GM12878 (cell line): ENCODE data around the gene RIMBP2. TPM values are rescaled to one million over a fixed set of nuclear protein-coding genes. Genes with fewer than 3 reads are reported as not detected.

Experiments used
- ATAC-seq: fragments of 200-7000 bp; cut with Tn5 transposase; 3 replicates; pipeline ENCODE4 v1.9.1; 2020; ENCODE audit warnings: mild to moderate bottlenecking, moderate library complexity
- BruUV-seq: library from RNA; stranded (reverse); fragments of 400-500 nt; replicated peaks from 2 replicates; lab custom pipeline; 2021; lab: Mats Ljungman, UMichigan
- CTCF ChIA-PET: fragments of 300-600 bp; sonication (Branson Sonifier 250); formaldehyde crosslinking; extraction: SDS; loops from one replicate; lab custom pipeline; 2021; ENCODE audit warnings: inconsistent platforms; lab: Yijun Ruan, JAX
- POLR2A ChIA-PET: fragments of 350-600 bp; formaldehyde crosslinking; extraction: SDS; loops from one replicate; lab custom pipeline; 2021; ENCODE audit warnings: inconsistent platforms; lab: Charles Lee
- RAD21 ChIA-PET: fragments of 300-600 bp; sonication (Branson Sonifier 250); formaldehyde crosslinking; loops from one replicate; lab custom pipeline; 2023; ENCODE audit warnings: antibody characterized with exemption; ENCODE audit not compliant: unreplicated experiment; lab: Charles Lee
- SMC1A ChIA-PET: fragments of 300-600 bp; sonication (Branson Sonifier 250); formaldehyde crosslinking; loops from one replicate; lab custom pipeline; 2023; ENCODE audit not compliant: unreplicated experiment, uncharacterized antibody; lab: Charles Lee
- DNase-seq: peaks from one replicate; pipeline ENCODE4 v3.0.0-alpha.2; 2011; ENCODE audit warnings: low read depth, low spot score
- FAIRE-seq: peaks from 3 replicates; lab custom pipeline; 2011; peaks lifted over from hg19 to GRCh38; lab: Jason Lieb, UNC
- H2AFZ ChIP-seq: 2 replicates; pipeline ENCODE4 v1.6.0; 2011; ENCODE audit warnings: low read depth, low read length, control low read depth; ENCODE audit not compliant: control insufficient read depth
- H3K27ac ChIP-seq: 2 replicates; pipeline ENCODE4 v1.5.1; 2011; ENCODE audit warnings: control low read depth; ENCODE audit not compliant: control insufficient read depth, insufficient read depth
- H3K27me3 ChIP-seq, 2 experiments: replicated peaks in 1 of 2; 2 replicates each; pipeline versions ENCODE4 v1.6.0 to v1.6.1; 2011; ENCODE audit warnings: low read length in 1 of 2; ENCODE audit not compliant: control insufficient read depth in 2 of 2, insufficient read depth in 2 of 2
- H3K36me3 ChIP-seq, 2 experiments: 2 replicates each; pipeline ENCODE4 v1.5.1; 2011; ENCODE audit warnings: low read length in 1 of 2; ENCODE audit not compliant: control insufficient read depth in 2 of 2, insufficient read depth in 2 of 2
- H3K4me1 ChIP-seq: 2 replicates; pipeline ENCODE4 v1.6.1; 2011; ENCODE audit warnings: mild to moderate bottlenecking, low read length, moderate library complexity, mixed read lengths; ENCODE audit not compliant: control insufficient read depth, insufficient read depth
- H3K4me2 ChIP-seq: 2 replicates; pipeline ENCODE4 v1.6.0; 2011; ENCODE audit warnings: control low read depth; ENCODE audit not compliant: control insufficient read depth, insufficient read depth
- H3K4me3 ChIP-seq: fragments of 200-600 bp; sonication (generic); 2 replicates; pipeline ENCODE4 v1.5.1; 2016
- H3K79me2 ChIP-seq: 2 replicates; pipeline ENCODE4 v1.6.0; 2011; ENCODE audit warnings: low read length; ENCODE audit not compliant: control insufficient read depth, insufficient read depth
- H3K9ac ChIP-seq: 2 replicates; pipeline ENCODE4 v1.8.0; 2011; ENCODE audit warnings: low read length, control low read depth, mixed read lengths; ENCODE audit not compliant: control insufficient read depth, insufficient read depth
- H3K9me3 ChIP-seq: replicated peaks from 3 replicates; pipeline ENCODE4 v1.5.1; 2011; ENCODE audit warnings: mild to moderate bottlenecking, low read length; ENCODE audit not compliant: control insufficient read depth, insufficient read depth
- H4K20me1 ChIP-seq: 2 replicates; pipeline ENCODE4 v1.6.0; 2011; ENCODE audit not compliant: control insufficient read depth, insufficient read depth
- CBFB ChIP-seq: IDR thresholded peaks from 2 replicates; pipeline ENCODE4 v1.6.1; 2016; ENCODE audit warnings: antibody characterized with exemption, low read depth
- EGR1 ChIP-seq, 2 experiments: IDR thresholded peaks; 1 replicate in 1 of 2; 2 replicates in 1 of 2; pipeline ENCODE4 v1.6.1; 2011 to 2012; ENCODE audit warnings: low read depth in 2 of 2, low read length in 2 of 2, borderline replicate concordance in 1 of 2, mild to moderate bottlenecking in 1 of 2, moderate library complexity in 1 of 2
- ETV6 ChIP-seq, 2 experiments: fragments of 450-650 bp in 1 of 2; IDR thresholded peaks in 1 of 2; conservative IDR thresholded peaks in 1 of 2; 2 replicates each; pipeline ENCODE4 v1.6.1; 2014; ENCODE audit warnings: antibody characterized with exemption in 1 of 2, borderline replicate concordance in 1 of 2, low read depth in 1 of 2, mild to moderate bottlenecking in 1 of 2, moderate library complexity in 1 of 2
- GATAD2B ChIP-seq: fragments of 450-650 bp; conservative IDR thresholded peaks from 2 replicates; pipeline ENCODE4 v1.6.1; 2017; ENCODE audit warnings: low read depth, mild to moderate bottlenecking, moderate library complexity
- MEF2B ChIP-seq: fragments of 450-650 bp; IDR thresholded peaks from 2 replicates; pipeline ENCODE4 v1.6.1; 2018; ENCODE audit warnings: mild to moderate bottlenecking, moderate library complexity; ENCODE audit not compliant: partially characterized antibody, poor library complexity, severe bottlenecking
- MYB ChIP-seq: fragments of 150-350 bp; IDR thresholded peaks from 2 replicates; pipeline ENCODE4 v1.6.1; 2014; ENCODE audit warnings: mild to moderate bottlenecking, low read depth, low read length, borderline replicate concordance
- NBN ChIP-seq: fragments of 450-650 bp; IDR thresholded peaks from 2 replicates; pipeline ENCODE4 v1.6.1; 2016
- NFXL1 ChIP-seq: fragments of 450-650 bp; IDR thresholded peaks from 2 replicates; pipeline ENCODE4 v1.6.1; 2017; ENCODE audit warnings: antibody characterized with exemption, mild to moderate bottlenecking, borderline replicate concordance
- NR2F1 ChIP-seq: fragments of 450-650 bp; conservative IDR thresholded peaks from 2 replicates; pipeline ENCODE4 v1.6.1; 2017; ENCODE audit warnings: mild to moderate bottlenecking
- RAD51 ChIP-seq: fragments of 450-650 bp; IDR thresholded peaks from 2 replicates; pipeline ENCODE4 v1.6.1; 2016; ENCODE audit warnings: moderate library complexity, mild to moderate bottlenecking, inconsistent platforms
- SMAD5 ChIP-seq: IDR thresholded peaks from 2 replicates; pipeline ENCODE4 v1.6.1; 2016; ENCODE audit warnings: antibody characterized with exemption, low read depth
- SMC3 ChIP-seq: IDR thresholded peaks from 2 replicates; pipeline ENCODE4 v1.6.1; 2011; ENCODE audit warnings: low read length, improper control_type of control experiment, borderline replicate concordance
- ZNF24 ChIP-seq: fragments of 450-650 bp; IDR thresholded peaks from 2 replicates; pipeline ENCODE4 v1.6.1; 2017; ENCODE audit warnings: antibody characterized with exemption, mild to moderate bottlenecking
- ZNF274 ChIP-seq: IDR thresholded peaks from one replicate; pipeline ENCODE4 v1.8.0; 2011; ENCODE audit not compliant: insufficient read length, insufficient read depth
- WGBS: methylation state at CpG from one replicate; pipeline ENCODE4 v1.1.6; 2016; ENCODE audit warnings: low lambda C conversion rate; ENCODE audit not compliant: insufficient replicate concordance, insufficient coverage; ENCODE audit errors: missing lambda C conversion rate; 5-methylcytosine and 5-hydroxymethylcytosine counted together
- in situ Hi-C: fragments of 300-500 bp; cut with MboI; formaldehyde crosslinking; loops from 9 replicates; pipeline ENCODE4 v1.14.3; 2018; ENCODE audit warnings: mixed read lengths
- intact Hi-C: fragments of 100-400 bp; cut with micrococcal nuclease; formaldehyde crosslinking; loops from one replicate; pipeline ENCODE4 v1.14.2; 2022; ENCODE audit not compliant: unreplicated experiment
- polyA plus RNA-seq, 11 experiments: library from polyadenylated mRNA; depleted of rRNA in 4 of 11; unstranded in 6 of 11; stranded (reverse) in 5 of 11; fragments of >200 nt; fragmentation: Nextera tagmentation in 4 of 11; fragmentation: Illumina TruSeq in 1 of 11; extraction: Ambion mirVana in 4 of 11; extraction: Trizol in 1 of 11; gene quantifications; 1 replicate in 1 of 11; 2 replicates in 10 of 11; pipeline versions ENCODE4 v1.2.1 to v1.2.3, GENCODE V29; 2011 to 2016; ENCODE audit warnings: inconsistent platforms in 2 of 11, missing spikeins in 2 of 11, low read depth in 1 of 11
- total RNA-seq, 4 experiments: library from RNA; depleted of rRNA in 3 of 4; stranded (reverse); fragments of >200 nt in 3 of 4; fragmentation: Illumina TruSeq in 1 of 4; extraction: Trizol in 1 of 4; gene quantifications; 2 replicates each; pipeline versions ENCODE4 v1.2.1 to v1.2.3, GENCODE V29; 2013 to 2021
- TF ChIP-seq, protein P1 (sequence below): fragments of 450-650 bp; IDR thresholded peaks from 2 replicates; pipeline ENCODE4 v1.6.1; 2018; ENCODE audit warnings: borderline replicate concordance, mild to moderate bottlenecking; ENCODE audit not compliant: partially characterized antibody
- TF ChIP-seq, protein P2 (sequence below): fragments of 450-650 bp; conservative IDR thresholded peaks from 2 replicates; pipeline ENCODE4 v1.6.1; 2017; ENCODE audit warnings: mild to moderate bottlenecking, moderate library complexity

Gene RIMBP2
- total and polyA plus RNA-seq, 10 of the 15 experiments (the other 5 are each of a cell fraction or from before 2014, with no cell fraction given) = 0.04 to 2.9 (median 0.07) TPM; not detected in 1

DNA sequence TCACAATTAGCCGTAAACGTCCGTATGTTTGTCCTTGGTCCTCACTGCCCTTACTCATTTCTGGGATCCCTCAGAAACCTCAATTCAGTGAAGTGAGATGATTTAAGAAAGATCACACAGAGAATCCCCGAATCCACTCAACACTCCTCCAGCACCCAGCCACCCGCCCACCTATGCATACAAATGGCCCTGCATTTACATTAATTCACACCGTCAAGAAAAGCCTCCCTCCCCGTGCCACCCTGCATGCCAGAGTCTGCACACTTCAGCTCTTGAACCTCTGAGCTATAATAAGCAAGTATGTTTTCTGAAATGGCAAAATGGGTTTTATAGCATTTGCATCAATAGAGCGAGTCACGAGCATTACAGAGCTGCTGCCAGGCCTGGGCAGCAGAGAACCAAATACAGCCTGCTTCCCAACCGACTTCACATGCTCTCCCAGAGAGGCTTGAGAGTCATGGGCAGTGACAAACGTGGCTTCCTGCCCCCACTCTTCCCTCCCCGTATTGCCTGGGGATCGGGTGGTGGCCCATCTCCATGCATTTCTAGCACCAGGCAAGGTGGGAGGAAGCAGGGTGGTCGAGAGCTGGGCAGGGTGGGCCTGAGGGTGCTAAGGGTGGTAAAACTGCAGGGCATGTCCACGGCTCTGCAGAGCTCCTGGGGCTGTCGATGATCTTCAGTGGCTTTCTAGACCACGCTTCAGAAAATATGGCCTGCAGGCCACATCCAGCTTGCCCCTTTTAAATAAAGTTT lies 177.6 kb downstream of the RIMBP2 start:
- intact Hi-C loops = no loop called here
- peaks cover 5% of the 10 kb centered on the region; the same call in 2 of the 3 replicates for H3K9me3 ChIP-seq
- 36% methylated on average over 17 of the region's 17 CpGs for WGBS
- no peaks in the 10 kb centered on the region for H4K20me1 ChIP-seq
- TF ChIP-seq NFXL1 (no peak), NR2F1 (no peak), ETV6 (conservative IDR thresholded peaks at IDR 0.05 in 1 of 2, IDR thresholded peaks at IDR 0.05 in 1 of 2; ENCODE audit: borderline replicate concordance in 1 of 2, low read depth in 1 of 2) (no peak), CBFB (no peak), MYB (no peak), GATAD2B (no peak), MEF2B (no peak), NBN (no peak), RAD51 (no peak), ZNF24 (no peak), SMAD5 (no peak), SMC3 (no peak), EGR1 (IDR thresholded peaks at IDR 0.05; ENCODE audit: borderline replicate concordance in 1 of 2, low read depth in 2 of 2, low read length in 2 of 2) (no peak), ZNF274 (no peak)
- TF ChIP-seq, protein P1, sequence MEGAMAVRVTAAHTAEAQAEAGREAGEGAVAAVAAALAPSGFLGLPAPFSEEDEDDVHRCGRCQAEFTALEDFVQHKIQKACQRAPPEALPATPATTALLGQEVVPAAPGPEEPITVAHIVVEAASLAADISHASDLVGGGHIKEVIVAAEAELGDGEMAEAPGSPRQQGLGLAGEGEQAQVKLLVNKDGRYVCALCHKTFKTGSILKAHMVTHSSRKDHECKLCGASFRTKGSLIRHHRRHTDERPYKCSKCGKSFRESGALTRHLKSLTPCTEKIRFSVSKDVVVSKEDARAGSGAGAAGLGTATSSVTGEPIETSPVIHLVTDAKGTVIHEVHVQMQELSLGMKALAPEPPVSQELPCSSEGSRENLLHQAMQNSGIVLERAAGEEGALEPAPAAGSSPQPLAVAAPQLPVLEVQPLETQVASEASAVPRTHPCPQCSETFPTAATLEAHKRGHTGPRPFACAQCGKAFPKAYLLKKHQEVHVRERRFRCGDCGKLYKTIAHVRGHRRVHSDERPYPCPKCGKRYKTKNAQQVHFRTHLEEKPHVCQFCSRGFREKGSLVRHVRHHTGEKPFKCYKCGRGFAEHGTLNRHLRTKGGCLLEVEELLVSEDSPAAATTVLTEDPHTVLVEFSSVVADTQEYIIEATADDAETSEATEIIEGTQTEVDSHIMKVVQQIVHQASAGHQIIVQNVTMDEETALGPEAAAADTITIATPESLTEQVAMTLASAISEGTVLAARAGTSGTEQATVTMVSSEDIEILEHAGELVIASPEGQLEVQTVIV = no peak
- TF ChIP-seq, protein P2, sequence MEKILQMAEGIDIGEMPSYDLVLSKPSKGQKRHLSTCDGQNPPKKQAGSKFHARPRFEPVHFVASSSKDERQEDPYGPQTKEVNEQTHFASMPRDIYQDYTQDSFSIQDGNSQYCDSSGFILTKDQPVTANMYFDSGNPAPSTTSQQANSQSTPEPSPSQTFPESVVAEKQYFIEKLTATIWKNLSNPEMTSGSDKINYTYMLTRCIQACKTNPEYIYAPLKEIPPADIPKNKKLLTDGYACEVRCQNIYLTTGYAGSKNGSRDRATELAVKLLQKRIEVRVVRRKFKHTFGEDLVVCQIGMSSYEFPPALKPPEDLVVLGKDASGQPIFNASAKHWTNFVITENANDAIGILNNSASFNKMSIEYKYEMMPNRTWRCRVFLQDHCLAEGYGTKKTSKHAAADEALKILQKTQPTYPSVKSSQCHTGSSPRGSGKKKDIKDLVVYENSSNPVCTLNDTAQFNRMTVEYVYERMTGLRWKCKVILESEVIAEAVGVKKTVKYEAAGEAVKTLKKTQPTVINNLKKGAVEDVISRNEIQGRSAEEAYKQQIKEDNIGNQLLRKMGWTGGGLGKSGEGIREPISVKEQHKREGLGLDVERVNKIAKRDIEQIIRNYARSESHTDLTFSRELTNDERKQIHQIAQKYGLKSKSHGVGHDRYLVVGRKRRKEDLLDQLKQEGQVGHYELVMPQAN = no peak
- H3K4me3 ChIP-seq = no peak overlapping the region
- no peak overlapping the region for H2AFZ ChIP-seq
- ChIA-PET POLR2A (no interaction called here), SMC1A (no interaction called here), RAD21 (no interaction called here), CTCF (no interaction called here)
- no peak overlapping the region for H3K9ac ChIP-seq
- no peaks in the 10 kb centered on the region for H3K4me1 ChIP-seq
- DNase-seq = no peak
- H3K79me2 ChIP-seq = no peaks in the 10 kb centered on the region
- no peak for ATAC-seq
- no TSS peak for BruUV-seq
- no peak overlapping the region for H3K27ac ChIP-seq
- H3K36me3 ChIP-seq = no peaks in the 10 kb centered on the region
- FAIRE-seq = no peak
- H3K27me3 ChIP-seq = no peaks in the 10 kb centered on the region
- in situ Hi-C loops = no loop called here
- no peak overlapping the region for H3K4me2 ChIP-seq
